ENCODE measurements around the gene RPS19.

RPS19 gene

GRCh38 chr19:41920882-41921576 is 61.0 kb downstream of the RPS19 start:
- peaks cover 3% of the 10 kb centered on the region; the same call in 1 of the 2 replicates for H3K27me3 ChIP-seq (ENCODE audit: control insufficient read depth, low read length)
- H3K9me2 ChIP-seq (replicated peaks; ENCODE audit: control insufficient read depth, low read length), result no peaks in the 10 kb centered on the region
- no peak overlapping the region for H3K4me3 ChIP-seq (ENCODE audit: low read length)
- H3K36me3 ChIP-seq (ENCODE audit: control insufficient read depth, low read length), result peaks cover 18% of the 10 kb centered on the region
- peaks cover 1% of the 10 kb centered on the region; the same call in 1 of the 2 replicates for H4K20me1 ChIP-seq (ENCODE audit: control insufficient read depth, insufficient read depth, low read depth, low read length)
- peaks cover 10% of the 10 kb centered on the region; the same call in 1 of the 2 replicates for H3K79me2 ChIP-seq (ENCODE audit: control insufficient read depth, low read length)
- H3K9me3 ChIP-seq (ENCODE audit: control insufficient read depth, insufficient read depth, low read length), result no peaks in the 10 kb centered on the region
- TF ChIP-seq EZH2phosphoT487 (IDR thresholded peaks at IDR 0.05; ENCODE audit: borderline replicate concordance, low read length), result no peak
- TF ChIP-seq, protein P1, sequence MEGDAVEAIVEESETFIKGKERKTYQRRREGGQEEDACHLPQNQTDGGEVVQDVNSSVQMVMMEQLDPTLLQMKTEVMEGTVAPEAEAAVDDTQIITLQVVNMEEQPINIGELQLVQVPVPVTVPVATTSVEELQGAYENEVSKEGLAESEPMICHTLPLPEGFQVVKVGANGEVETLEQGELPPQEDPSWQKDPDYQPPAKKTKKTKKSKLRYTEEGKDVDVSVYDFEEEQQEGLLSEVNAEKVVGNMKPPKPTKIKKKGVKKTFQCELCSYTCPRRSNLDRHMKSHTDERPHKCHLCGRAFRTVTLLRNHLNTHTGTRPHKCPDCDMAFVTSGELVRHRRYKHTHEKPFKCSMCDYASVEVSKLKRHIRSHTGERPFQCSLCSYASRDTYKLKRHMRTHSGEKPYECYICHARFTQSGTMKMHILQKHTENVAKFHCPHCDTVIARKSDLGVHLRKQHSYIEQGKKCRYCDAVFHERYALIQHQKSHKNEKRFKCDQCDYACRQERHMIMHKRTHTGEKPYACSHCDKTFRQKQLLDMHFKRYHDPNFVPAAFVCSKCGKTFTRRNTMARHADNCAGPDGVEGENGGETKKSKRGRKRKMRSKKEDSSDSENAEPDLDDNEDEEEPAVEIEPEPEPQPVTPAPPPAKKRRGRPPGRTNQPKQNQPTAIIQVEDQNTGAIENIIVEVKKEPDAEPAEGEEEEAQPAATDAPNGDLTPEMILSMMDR (IDR thresholded peaks at IDR 0.05; ENCODE audit: low read depth, low read length, poor library complexity, severe bottlenecking), result peak; percentile 23
- H3K4me1 ChIP-seq (ENCODE audit: control insufficient read depth, low read length), result peaks cover 37% of the 10 kb centered on the region
- H3F3A ChIP-seq (ENCODE audit: control insufficient read depth, insufficient read depth), result peaks cover 2% of the 10 kb centered on the region
- peak overlapping the region; percentile 25 for H3K4me2 ChIP-seq (ENCODE audit: low read length)
- H3K27ac ChIP-seq (ENCODE audit: low read depth, low read length), result no peak overlapping the region; the same call in 1 of the 2 replicates

- no peaks in the 10 kb centered on the region for H3K9me2 ChIP-seq (replicated peaks; ENCODE audit: control insufficient read depth, low read length)
- TF ChIP-seq, protein P1 (IDR thresholded peaks at IDR 0.05; ENCODE audit: low read depth, low read length, poor library complexity, severe bottlenecking), result no peak
- TF ChIP-seq EZH2phosphoT487 (IDR thresholded peaks at IDR 0.05; ENCODE audit: borderline replicate concordance, low read length), result no peak
- H3K4me2 ChIP-seq (ENCODE audit: low read length), result peak overlapping the region; percentile 27
- no peak overlapping the region; the same call in 1 of the 2 replicates for H3K27ac ChIP-seq (ENCODE audit: low read depth, low read length)
- H3K79me2 ChIP-seq (ENCODE audit: control insufficient read depth, low read length), result peaks cover 10% of the 10 kb centered on the region
- peaks cover 40% of the 10 kb centered on the region for H3K4me1 ChIP-seq (ENCODE audit: control insufficient read depth, low read length)
- H3K4me3 ChIP-seq (ENCODE audit: low read length), result no peak overlapping the region
- H3K36me3 ChIP-seq (ENCODE audit: control insufficient read depth, low read length), result peaks cover 21% of the 10 kb centered on the region
- H3K27me3 ChIP-seq (ENCODE audit: control insufficient read depth, low read length), result no peaks in the 10 kb centered on the region
- no peaks in the 10 kb centered on the region for H4K20me1 ChIP-seq (ENCODE audit: control insufficient read depth, insufficient read depth, low read depth, low read length)
- H3F3A ChIP-seq (ENCODE audit: control insufficient read depth, insufficient read depth), result peaks cover 2% of the 10 kb centered on the region
- no peaks in the 10 kb centered on the region for H3K9me3 ChIP-seq (ENCODE audit: control insufficient read depth, insufficient read depth, low read length)
Measured at GRCh38 chr19:41921577-41922576, 61.8 kb downstream of the RPS19 start.

Data from DOHH2 (cell line).